Measurements from ENCODE around the gene CYP2D6.
"Not testable (repeated sequence)": the region's sequence is repeated elsewhere in the genome, so short reads cannot be mapped to it uniquely, and the experiment has no call there.

CYP2D6 gene

GRCh38 chr22:42156598-42156997 lies 26.0 kb upstream of the CYP2D6 start:
- DNase-seq: no peak

- DNase-seq: no peak
These were observed 25.5 kb upstream of the CYP2D6 start for GRCh38 chr22:42156121-42156520.

GRCh38 chr22:42155053-42155543 lies 24.5 kb upstream of the CYP2D6 start:
- no peak for DNase-seq

DNA sequence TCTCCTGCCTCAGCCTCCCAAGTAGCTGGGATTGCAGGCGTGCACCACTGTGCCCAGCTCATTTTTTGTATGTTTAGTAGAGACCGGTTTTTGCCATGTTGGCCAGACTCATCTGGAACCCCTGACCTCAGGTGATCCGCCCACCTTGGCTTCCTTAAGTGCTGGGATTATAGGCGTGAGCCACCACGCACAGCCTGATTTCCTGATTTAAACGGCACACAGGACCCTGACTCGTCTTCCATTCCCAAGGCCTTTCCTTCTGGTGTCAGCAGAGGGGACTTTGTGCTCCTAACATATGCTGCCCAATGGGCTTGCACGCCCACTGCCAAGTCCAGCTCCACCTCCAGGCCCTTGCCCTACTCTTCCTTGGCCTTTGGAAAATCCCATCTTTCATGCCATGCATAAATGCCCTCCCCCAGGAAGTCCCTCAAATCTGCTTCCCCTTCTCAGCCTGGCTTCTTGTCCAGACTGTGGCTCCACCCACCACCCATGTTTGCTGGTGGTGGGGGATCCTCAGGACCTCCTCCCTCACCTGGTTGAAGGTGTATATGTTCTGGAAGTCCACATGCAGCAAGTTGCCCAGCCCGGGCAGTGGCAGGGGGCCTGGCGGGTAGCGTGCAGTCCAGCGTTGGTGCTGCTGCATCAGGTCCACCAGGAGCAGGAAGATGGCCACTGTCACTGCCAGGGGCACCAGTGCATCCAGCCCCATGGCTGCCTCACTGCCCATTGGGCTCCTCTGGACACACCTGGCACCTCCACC lies 23.9 kb upstream of the CYP2D6 start:
- no peak for DNase-seq

- DNase-seq: no peak
These were observed 22.2 kb upstream of the CYP2D6 start for GRCh38 chr22:42152661-42153270.

GRCh38 chr22:42151924-42152635 lies 21.5 kb upstream of the CYP2D6 start:
- no peak for DNase-seq

GRCh38 chr22:42150727-42151590 lies 20.3 kb upstream of the CYP2D6 start:
- DNase-seq: no peak

- DNase-seq: not testable (repeated sequence)
These were observed 19.2 kb upstream of the CYP2D6 start for GRCh38 chr22:42149798-42150197.

GRCh38 chr22:42145175-42145574 lies 14.6 kb upstream of the CYP2D6 start:
- DNase-seq: no peak

- not testable (repeated sequence) for DNase-seq
These were observed 13.5 kb upstream of the CYP2D6 start for GRCh38 chr22:42143859-42144822.

- DNase-seq: no peak
These were observed 12.3 kb upstream of the CYP2D6 start for GRCh38 chr22:42142771-42143461.

GRCh38 chr22:42141307-42142057 lies 10.9 kb upstream of the CYP2D6 start:
- not testable (repeated sequence) for DNase-seq

DNA sequence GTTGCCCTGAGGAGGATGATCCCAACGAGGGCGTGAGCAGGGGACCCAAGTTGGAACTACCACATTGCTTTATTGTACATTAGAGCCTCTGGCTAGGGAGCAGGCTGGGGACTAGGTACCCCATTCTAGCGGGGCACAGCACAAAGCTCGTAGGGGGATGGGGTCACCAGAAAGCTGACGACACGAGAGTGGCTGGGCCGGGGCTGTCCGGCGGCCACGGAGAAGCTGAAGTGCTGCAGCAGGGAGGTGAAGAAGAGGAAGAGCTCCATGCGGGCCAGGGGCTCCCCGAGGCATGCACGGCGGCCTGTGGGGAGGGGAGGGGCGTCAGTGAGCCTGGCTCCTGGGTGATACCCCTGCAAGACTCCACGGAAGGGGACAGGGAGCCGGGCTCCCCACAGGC lies 9.5 kb upstream of the CYP2D6 start:
- DNase-seq: not testable (repeated sequence)

GRCh38 chr22:42139508-42139907 lies 8.9 kb upstream of the CYP2D6 start:
- not testable (repeated sequence) for DNase-seq

DNA sequence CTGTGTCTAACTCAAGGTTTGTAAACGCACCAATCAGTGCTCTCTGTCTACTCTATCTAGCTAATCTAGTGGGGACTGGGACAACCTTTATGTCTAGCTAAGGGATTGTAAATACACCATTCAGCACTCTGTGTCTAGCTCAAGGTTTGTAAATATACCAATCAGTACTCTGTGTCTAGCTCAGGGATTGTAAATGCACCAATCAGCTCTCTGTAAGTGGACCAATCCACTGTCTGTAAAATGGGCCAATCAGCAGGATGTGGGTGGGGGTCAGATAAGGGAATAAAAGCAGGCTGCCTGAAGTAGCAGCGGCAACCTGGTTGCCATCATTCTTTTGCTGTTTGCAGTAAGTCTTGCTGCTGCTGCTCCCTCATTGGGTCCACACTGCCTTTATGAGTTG lies 8.4 kb upstream of the CYP2D6 start:
- no peak for DNase-seq

GRCh38 chr22:42138122-42138770 lies 7.6 kb upstream of the CYP2D6 start:
- no peak for DNase-seq

DNA sequence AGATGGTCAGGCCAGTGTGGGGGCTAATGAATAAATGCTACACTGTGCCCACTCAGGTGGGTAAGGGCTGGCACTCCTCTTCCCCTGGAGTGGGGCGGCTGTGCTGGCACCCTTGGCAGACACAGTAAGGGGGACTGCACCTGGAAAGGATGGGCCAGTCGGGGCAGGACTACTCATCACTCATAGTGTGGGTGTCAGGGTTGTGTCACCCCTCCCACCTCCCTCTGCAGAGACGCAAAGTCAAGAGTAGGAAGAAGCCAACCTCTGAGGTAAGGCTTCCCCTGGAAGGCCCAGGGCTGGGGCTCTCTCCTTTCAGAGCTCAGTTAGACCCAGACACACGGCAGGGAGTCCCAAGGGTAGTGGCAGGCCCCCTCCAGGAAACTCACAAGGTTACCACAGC lies 5.1 kb upstream of the CYP2D6 start:
- DNase-seq: not testable (repeated sequence)

DNA sequence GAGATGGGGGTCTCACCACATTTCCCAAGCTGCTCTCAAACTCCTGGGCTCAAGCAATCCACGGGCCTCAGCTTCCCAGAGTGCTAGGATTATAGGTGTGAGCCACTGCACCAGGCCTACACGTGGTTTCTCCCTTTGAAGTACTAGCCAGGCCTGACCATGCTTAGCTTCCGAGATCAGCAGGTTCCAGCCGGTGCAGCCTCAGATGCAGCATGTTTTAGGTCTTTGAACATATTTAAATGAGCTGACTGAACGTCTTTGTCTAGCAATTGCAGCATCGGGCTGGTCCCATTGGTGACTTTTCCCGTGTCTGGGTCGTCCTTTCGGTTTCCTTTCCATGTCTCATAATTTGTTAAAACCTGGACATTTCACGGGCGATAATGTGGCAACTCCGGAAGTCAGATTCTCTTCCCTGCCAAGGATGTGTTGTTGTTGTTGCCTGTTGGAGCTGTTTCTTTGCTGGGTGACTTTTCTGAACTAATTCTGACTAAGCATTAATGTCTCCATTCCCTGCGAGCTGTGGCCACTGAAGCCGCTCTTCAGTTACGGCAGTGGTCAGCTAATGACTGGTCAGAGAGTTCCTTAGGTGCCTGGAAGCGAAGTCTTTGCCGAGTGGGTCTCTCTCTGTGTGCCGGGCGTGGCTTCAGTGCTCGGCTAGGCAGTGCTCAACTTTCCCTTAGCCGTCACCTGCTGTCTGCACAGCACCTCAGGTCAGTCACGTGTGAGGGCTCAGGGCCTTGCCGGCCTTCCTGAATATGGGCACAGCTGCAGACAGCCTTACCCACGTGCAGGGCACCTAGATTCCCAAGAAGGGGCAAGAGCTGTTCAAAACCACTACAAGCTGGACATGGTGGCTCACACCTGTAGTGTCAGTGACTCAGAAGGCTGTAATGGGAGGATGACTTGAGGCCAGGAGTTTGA lies 3.8 kb upstream of the CYP2D6 start:
- DNase-seq: no peak

Data from SIG-M5 (cell line).